Uterus (tissue), 4 donors: Measurements from ENCODE around the gene TMEM263. TPM values are rescaled to one million over a fixed set of nuclear protein-coding genes. Genes with fewer than 3 reads are reported as not detected.

Source experiments
- DNase-seq, 2 donors: peaks; one replicate each; pipeline ENCODE4 v3.0.0-alpha.2; 2019 to 2020
- H3K27ac ChIP-seq, 2 donors: fragments of 200-600 bp; sonication (generic); 1 replicate in 1 of 2; 2 replicates in 1 of 2; pipeline ENCODE4 v1.5.1; 2016 to 2018
- H3K27me3 ChIP-seq, 2 donors: fragments of 200-600 bp; sonication (generic); one replicate each; pipeline ENCODE4 v1.5.1; 2018 to 2019; ENCODE audit warnings: control low read depth in 1 of 2
- H3K36me3 ChIP-seq, 2 donors: fragments of 200-600 bp; sonication (generic); one replicate each; pipeline ENCODE4 v1.5.1; 2019; ENCODE audit warnings: control low read depth in 1 of 2
- H3K4me1 ChIP-seq, 2 donors: fragments of 200-600 bp; sonication (generic); one replicate each; pipeline ENCODE4 v1.5.1; 2018 to 2019; ENCODE audit warnings: control low read depth in 1 of 2
- H3K4me3 ChIP-seq, 2 donors: fragments of 200-600 bp; sonication (generic); 1 replicate in 1 of 2; 2 replicates in 1 of 2; pipeline ENCODE4 v1.5.1; 2018 to 2019; ENCODE audit warnings: mild to moderate bottlenecking in 1 of 2
- H3K9me3 ChIP-seq, 2 donors: fragments of 200-600 bp; sonication (generic); one replicate each; pipeline ENCODE4 v1.5.1; 2019; ENCODE audit warnings: control low read depth in 1 of 2
- POLR2A ChIP-seq, 2 donors: fragments of 450-650 bp; IDR thresholded peaks; one replicate each; pipeline ENCODE4 v1.6.1; 2016; ENCODE audit warnings: antibody characterized with exemption in 2 of 2, mild to moderate bottlenecking in 1 of 2, moderate library complexity in 1 of 2
- intact Hi-C: fragments of 100-400 bp; cut with DNase I; formaldehyde crosslinking; loops from one replicate; pipeline ENCODE4 v1.15.1; 2023; ENCODE audit warnings: low total_unique reads
- total RNA-seq, 4 donors: library from RNA; depleted of rRNA in 3 of 4; stranded (reverse); fragments of >200 nt in 3 of 4; gene quantifications; one replicate each; pipeline versions ENCODE4 v1.1.0 to v1.2.4, GENCODE V29; 2014 to 2023
- TF ChIP-seq, protein P1 (sequence below), 4 experiments: fragments of 200-600 bp in 2 of 4; fragments of 450-650 bp in 2 of 4; sonication (generic) in 2 of 4; IDR thresholded peaks; one replicate each; pipeline ENCODE4 v1.5.1; 2016 to 2019; ENCODE audit warnings: antibody characterized with exemption in 4 of 4, mild to moderate bottlenecking in 2 of 4, moderate library complexity in 1 of 4
- donor health status: DM: yes; HTN: yes; CAD: no.

The TMEM263 gene
- total RNA-seq, 4 donors from 2014 or later, result 35.9 to 157 (median 46.0) TPM

DNA sequence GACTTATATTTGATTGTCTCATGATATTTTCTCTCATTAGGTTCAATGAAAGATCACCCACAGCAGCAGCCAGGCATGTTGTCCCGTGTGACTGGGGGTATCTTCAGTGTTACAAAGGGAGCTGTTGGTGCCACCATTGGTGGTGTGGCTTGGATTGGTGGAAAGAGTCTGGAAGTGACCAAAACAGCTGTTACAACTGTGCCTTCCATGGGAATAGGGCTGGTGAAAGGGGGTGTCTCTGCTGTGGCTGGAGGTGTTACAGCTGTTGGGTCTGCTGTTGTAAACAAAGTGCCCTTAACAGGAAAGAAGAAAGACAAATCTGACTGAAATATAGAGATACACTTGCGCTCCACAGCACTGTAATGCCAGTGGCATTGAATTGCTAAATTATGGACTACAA is 15.4 kb downstream of the TMEM263 start:
- Histone ChIP-seq H3K4me1 (peaks cover 0 to under 1% of the 10 kb centered on the region in 2 donors), H3K36me3 (no peaks in the 10 kb centered on the region)
- TF ChIP-seq POLR2A (IDR thresholded peaks at IDR 0.05), result no peak
- TF ChIP-seq, protein P1, sequence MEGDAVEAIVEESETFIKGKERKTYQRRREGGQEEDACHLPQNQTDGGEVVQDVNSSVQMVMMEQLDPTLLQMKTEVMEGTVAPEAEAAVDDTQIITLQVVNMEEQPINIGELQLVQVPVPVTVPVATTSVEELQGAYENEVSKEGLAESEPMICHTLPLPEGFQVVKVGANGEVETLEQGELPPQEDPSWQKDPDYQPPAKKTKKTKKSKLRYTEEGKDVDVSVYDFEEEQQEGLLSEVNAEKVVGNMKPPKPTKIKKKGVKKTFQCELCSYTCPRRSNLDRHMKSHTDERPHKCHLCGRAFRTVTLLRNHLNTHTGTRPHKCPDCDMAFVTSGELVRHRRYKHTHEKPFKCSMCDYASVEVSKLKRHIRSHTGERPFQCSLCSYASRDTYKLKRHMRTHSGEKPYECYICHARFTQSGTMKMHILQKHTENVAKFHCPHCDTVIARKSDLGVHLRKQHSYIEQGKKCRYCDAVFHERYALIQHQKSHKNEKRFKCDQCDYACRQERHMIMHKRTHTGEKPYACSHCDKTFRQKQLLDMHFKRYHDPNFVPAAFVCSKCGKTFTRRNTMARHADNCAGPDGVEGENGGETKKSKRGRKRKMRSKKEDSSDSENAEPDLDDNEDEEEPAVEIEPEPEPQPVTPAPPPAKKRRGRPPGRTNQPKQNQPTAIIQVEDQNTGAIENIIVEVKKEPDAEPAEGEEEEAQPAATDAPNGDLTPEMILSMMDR (IDR thresholded peaks at IDR 0.05), result no peak

DNA sequence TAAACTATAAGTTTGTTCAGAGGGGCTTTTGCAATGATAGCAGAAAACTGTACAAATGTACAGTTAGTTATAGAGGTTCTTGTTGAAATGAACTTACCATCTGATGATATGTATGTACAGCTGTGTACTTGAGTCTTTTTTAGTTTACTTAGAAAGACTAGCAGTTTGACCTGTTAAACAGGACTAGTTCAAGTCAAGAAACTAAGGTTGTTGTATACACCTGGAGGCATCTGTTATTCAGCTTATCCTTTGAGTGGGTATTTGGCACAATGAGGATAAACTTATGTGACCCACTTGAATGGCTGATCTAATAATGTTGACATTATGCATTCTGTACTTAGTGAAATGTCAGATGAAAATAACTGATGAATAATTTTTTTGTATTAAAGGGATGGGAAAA is 17.8 kb downstream of the TMEM263 start:
- intact Hi-C loops, result no loop called here
- Histone ChIP-seq H3K4me1 (peaks cover 0 to 5% of the 10 kb centered on the region in 2 donors), H3K9me3 (no peaks in the 10 kb centered on the region), H3K4me3 (no peak overlapping the region), H3K27ac (no peak overlapping the region), H3K27me3 (no peaks in the 10 kb centered on the region), H3K36me3 (no peaks in the 10 kb centered on the region)
- DNase-seq, result no peak
- TF ChIP-seq POLR2A (IDR thresholded peaks at IDR 0.05), result no peak
- TF ChIP-seq, protein P1 (IDR thresholded peaks at IDR 0.05), result no peak

More for the DNA sequence above, 15.4 kb downstream of the TMEM263 start:
- H3K9me3 ChIP-seq, result no peaks in the 10 kb centered on the region
- H3K27ac ChIP-seq, result no peak overlapping the region
- DNase-seq, result no peak
- intact Hi-C loops, result no loop called here
- H3K4me3 ChIP-seq, result no peak overlapping the region
- H3K27me3 ChIP-seq, result no peaks in the 10 kb centered on the region

DNA sequence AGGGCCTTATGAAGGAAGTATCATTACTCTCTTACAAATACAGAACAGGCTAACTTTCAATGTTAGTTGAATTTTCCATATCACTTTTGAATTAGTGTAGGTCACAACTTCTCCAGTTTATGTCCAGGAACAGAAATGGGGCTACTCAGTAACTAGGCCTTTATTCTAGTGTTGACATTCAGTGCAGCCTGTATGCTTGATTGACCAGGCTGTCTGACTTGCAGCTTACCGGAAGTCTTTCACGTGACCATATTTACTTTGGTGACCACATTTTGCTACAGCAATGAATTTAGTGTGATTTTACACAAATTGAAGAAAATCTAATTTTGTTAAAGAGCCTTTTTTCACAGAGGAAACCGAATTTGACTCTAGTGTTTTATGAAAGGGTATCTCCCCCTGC is 18.8 kb downstream of the TMEM263 start:
- H3K27ac ChIP-seq, result no peak overlapping the region

DNA sequence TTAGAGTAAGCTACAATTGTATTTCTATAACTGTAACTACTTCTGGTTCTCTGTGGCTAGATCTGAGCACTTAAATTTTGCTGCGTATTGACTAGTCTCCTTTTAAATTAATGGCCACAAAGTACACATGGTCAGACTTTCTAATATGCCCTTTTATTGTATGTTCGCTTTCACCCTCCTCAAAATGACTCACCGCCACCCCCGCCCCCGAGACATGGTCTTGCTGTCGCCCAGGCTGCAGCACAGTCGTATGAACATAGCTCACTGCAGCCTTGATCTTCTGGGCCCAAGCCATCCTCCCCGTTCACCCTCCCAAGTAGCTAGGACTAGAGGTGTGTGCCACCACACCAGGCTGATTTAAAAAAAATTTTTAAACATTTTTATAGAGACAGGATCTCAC is 19.4 kb downstream of the TMEM263 start:
- no peak overlapping the region for H3K27ac ChIP-seq
- TF ChIP-seq, protein P1 (IDR thresholded peaks at IDR 0.05), result no peak
- TF ChIP-seq POLR2A (IDR thresholded peaks at IDR 0.05), result no peak
- no peak overlapping the region for H3K4me3 ChIP-seq
- DNase-seq, result no peak
- intact Hi-C loops, result no loop called here
- no peaks in the 10 kb centered on the region for H3K9me3 ChIP-seq
- no peaks in the 10 kb centered on the region for H3K27me3 ChIP-seq
- H3K4me1 ChIP-seq, result peaks cover 0 to 5% of the 10 kb centered on the region in 2 donors
- no peaks in the 10 kb centered on the region for H3K36me3 ChIP-seq

More for the DNA sequence above, 18.8 kb downstream of the TMEM263 start:
- Histone ChIP-seq H3K4me1 (peaks cover 0 to 5% of the 10 kb centered on the region in 2 donors), H3K27me3 (no peaks in the 10 kb centered on the region), H3K9me3 (no peaks in the 10 kb centered on the region), H3K4me3 (no peak overlapping the region), H3K36me3 (no peaks in the 10 kb centered on the region)
- intact Hi-C loops, result no loop called here
- TF ChIP-seq, protein P1 (IDR thresholded peaks at IDR 0.05), result no peak
- TF ChIP-seq POLR2A (IDR thresholded peaks at IDR 0.05), result no peak
- no peak for DNase-seq

DNA sequence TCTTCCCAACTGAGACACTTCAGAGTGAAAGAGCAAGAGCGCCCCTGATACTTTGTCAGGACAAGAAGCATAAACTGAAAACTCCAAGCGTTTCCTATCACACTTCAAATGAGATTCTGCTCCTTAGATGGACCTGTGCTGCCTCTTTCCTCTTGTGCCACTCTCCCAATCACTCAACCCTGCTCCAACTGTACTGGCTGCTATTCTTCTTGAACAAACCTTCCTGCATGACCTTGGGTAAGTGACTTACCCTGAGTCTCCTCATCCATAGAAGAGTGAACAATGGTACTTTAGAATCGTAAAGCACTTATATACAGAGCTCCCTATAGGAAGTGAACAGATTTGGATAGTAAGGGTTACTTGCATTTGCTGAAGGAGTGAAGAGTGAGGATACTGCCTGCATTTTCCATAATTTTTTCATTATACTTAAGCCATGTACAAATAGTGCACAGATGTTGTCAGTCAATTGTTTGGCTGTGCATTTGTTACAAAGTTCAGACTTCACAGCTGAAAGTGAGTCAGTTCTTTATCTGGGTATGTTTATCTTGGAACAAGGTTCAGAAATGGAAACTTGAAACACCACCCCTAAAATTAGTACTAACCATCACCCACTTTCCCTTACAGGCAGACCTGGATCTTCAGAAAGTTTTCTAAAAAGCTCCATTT is 20.4 kb downstream of the TMEM263 start:
- TF ChIP-seq, protein P1 (IDR thresholded peaks at IDR 0.05), result no peak
- intact Hi-C loops, result no loop called here
- Histone ChIP-seq H3K4me3 (no peak overlapping the region), H3K27me3 (no peaks in the 10 kb centered on the region), H3K9me3 (no peaks in the 10 kb centered on the region), H3K4me1 (peaks cover 0 to 5% of the 10 kb centered on the region in 2 donors), H3K27ac (no peak overlapping the region), H3K36me3 (no peaks in the 10 kb centered on the region)
- DNase-seq, result no peak
